ENCODE results near the gene MC3R.

Gene MC3R

DNA sequence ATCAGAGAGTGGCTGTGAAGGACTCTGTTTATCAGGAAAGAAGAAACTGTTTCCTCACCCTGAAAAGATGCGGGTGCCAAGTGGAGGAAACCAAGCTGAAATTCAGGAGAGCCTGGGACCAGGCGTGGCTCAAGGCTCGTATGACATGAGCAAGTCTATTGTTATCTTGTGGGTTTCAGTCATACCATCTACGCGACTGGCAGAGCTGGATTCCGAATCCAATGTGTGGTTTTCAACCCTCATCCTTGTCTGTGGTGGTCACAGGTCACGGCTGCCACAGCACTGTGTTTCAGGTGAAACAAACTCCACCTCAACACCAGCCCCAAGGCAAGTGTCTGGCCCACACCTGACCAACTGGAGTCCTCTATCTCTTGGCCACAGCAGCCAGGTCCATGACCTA is 9.1 kb downstream of the MC3R start:
- DNase-seq: no peak

DNA sequence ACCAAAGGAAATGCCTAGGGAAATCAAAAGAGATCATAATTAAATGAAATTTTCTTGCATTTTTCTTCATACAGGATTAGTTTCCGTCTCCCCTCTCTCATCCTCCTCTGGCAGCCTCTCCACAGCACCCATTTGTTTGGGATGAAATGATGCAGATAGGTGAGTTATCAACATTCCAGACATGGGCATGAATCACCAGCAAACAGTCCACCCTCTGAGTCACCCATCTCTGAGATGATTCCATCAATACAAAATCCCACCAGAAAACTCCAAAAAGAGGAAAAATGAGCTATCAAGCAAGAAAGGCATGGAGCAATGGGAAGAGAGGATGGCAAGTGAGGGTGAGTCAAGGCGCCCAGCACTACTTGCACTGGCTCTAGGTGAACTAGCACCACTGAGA is 11.4 kb downstream of the MC3R start:
- DNase-seq: no peak

DNA sequence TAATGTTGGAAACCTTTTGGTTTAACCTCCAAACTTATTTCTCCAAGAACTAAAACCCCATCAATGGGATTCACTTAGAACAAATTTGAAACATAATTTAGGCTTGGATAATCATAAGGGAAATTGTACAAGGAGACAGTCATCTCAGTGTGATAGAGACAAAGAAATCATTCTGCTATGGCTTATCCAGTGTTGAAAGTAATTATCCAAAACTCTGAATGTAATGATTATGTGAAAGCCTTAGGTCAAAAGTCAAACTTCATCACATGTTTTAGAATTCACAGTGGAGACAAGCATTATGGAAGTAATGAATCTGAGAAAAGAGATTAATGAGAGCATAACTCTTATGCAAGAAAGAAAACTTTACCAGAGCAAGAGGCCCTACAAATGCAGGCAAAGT is 20.0 kb downstream of the MC3R start:
- no peak for DNase-seq

DNA sequence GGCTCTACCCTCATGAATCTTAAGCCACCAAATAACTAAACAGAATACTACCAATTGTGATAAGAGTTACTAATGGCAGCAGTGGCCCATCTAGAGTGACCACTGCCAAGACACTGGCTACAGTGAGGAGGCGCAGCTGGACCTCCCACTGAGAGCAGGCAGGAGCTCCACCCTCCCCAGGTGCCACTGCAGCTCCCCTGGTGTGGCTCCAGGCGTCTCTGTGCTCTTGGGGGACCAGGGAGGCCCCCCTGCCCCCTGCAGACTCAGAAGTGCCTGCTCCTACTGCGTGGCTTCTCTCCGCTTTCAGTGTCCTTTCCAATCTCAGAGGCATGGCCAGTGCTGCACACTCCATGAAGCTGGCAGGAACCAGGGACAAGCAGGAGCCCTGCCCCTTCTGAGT is 23.4 kb downstream of the MC3R start:
- DNase-seq: no peak

DNA sequence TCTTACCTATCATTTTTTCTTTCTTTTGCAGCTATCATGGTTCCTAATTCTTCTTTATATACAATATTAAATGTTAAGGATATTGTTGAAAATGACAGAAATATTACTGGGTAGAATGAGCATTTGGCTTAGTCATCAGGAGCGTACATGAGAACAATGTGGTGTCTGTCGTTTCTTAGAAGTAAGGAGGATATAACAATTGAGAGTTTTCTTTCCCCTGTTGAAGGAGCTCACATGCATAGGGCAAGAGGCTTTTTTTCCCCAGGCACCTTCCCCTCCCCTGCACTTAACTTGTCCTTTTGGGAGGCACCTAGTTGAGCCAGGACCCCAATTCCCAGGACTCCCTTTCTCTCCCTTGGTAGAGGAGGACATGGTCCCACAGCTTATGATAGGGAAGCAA is 25.0 kb downstream of the MC3R start:
- no peak for DNase-seq

DNA sequence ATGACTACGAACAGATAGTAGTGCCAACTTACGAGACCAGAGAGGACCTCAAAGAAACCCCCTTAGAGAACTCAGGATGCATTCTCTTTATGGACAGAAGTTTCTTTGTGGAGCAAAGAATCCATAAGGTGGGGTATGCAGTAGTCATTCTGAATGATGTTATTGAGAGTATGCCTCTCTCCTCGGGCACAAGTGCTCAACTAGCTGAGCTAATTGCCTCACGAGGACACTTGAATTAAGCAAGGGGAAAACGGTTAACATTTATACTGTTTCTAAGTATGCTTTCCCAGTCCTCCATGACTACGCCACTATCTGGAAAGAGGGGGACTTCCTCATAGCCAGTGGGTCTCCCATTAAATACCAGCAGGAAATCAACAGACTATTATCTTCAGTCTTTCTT is 25.6 kb downstream of the MC3R start:
- DNase-seq: no peak

DNA sequence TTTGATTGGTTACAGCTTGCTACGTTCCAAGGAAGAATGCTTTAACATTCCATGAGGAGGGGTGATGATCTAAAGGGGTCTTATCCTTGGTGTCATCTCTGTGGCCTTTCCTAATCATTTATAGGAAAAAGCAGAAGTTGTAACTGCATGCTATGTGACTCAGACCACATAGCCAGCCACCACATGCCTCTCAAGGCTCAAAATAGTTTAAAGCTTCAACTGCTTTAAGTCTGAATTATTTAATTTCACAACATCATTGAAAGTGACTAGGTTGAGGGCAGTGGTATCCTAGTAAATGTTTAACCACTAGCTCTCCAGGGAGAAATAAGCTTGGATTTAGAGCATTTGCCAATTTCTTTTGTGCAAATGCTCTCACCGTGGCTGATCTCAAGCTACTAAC is 29.7 kb downstream of the MC3R start:
- DNase-seq: no peak

DNA sequence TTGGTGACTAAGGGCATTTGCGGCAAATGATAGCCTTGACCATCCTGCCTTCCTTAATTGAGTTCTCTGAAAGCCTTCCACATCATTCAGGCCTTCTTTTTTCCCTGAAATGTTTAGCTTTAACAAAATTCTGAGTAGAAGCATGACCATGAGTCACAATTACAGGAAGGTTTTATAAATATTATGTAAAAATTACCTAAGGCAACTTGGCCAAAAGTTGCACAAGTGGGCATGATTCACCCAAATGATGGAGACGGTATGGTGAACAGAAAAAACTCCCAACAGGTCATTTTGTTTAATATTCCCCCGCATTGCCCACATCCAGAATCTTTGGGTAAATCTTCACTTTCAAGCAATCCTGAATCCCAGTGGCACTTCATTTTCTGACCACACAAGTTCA is 37.0 kb downstream of the MC3R start:
- no peak for DNase-seq

DNA sequence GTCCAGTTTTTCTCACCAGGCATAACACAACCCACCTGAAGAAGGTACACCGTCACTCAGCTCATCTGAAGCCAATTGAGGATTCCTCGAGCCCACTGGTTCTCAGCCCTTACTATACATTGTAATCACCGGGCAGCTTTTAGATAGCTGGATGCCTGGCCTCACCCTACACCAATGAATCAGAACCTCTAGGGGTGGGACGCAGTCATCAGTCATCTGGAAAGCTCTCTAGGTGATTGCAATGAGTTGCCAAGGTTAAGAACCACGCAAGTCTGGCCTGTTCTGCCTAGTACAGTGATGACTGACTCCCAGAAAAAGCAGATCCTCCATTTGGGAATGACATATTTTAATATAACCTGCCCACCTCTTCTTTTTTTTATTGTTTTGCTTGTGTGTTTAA is 41.1 kb downstream of the MC3R start:
- no peak for DNase-seq

DNA sequence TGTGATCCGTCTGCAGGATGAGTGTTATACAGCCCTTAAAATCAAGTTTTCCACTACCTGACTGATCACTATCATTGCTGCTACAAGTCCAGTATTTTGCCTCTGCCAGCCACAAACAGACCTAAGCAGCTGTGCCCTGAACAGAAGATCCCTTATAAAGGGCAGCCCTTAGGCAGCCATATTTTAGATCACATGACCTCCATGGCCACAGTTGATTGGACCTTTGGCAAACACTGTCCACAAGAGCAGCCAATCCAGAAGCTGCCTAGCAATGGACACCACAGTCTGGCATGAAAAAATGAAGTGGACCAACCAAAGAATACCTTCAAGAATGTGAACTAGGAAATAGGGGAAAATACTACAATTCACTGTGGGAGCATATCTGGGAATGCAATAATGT is 50.8 kb downstream of the MC3R start:
- no peak for DNase-seq

All from fibroblast of skin of right biceps (primary cell).